ENCODE data around the gene SMC2. TPM values are rescaled to one million over a fixed set of nuclear protein-coding genes. Genes with fewer than 3 reads are reported as not detected.

Gene SMC2
- total RNA-seq, 2 donors from 2014 or later: 7.9 to 11.0 TPM

DNA sequence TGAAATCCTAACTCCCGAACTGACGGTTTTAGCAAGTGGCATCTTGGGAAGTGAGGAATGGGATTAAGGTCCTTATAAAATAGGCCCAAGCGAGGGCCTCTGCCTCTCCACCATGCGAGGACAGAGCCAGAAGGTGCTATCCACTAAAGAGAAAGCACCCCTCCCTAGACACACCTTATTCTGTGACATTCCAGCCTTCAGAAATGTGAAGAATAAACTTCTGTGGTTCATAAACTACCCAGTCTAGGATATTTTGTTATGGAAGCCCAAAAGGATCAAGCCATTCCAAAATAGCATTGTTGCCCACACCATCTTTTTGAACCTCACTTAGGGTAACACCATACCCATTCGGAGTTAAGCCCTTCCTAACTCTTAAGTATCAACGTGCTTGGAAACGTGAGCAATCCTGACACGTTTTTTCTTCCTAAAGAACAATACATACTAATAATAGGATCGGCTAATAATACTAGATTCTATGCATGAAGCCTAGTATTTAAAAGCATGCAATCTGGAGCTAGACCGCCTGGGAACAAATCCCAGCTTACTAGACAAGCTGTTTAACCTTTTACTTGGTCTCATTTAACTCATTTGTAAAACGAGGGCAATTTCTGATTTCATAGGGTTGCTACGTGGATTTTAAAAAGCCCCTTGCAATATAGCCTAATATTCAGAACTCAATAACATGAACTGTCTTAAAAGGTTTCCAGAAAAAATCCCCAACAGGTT, 1.1 kb upstream of the SMC2 start:
- no peaks in the 10 kb centered on the region for H3K9me3 ChIP-seq
- H3K4me3 ChIP-seq: peak overlapping the region; percentile 59 to 62
- TF ChIP-seq POLR2AphosphoS5 (IDR thresholded peaks at IDR 0.05) (no peak), POLR2A (IDR thresholded peaks at IDR 0.05) (no peak)
- TF ChIP-seq, protein P1, sequence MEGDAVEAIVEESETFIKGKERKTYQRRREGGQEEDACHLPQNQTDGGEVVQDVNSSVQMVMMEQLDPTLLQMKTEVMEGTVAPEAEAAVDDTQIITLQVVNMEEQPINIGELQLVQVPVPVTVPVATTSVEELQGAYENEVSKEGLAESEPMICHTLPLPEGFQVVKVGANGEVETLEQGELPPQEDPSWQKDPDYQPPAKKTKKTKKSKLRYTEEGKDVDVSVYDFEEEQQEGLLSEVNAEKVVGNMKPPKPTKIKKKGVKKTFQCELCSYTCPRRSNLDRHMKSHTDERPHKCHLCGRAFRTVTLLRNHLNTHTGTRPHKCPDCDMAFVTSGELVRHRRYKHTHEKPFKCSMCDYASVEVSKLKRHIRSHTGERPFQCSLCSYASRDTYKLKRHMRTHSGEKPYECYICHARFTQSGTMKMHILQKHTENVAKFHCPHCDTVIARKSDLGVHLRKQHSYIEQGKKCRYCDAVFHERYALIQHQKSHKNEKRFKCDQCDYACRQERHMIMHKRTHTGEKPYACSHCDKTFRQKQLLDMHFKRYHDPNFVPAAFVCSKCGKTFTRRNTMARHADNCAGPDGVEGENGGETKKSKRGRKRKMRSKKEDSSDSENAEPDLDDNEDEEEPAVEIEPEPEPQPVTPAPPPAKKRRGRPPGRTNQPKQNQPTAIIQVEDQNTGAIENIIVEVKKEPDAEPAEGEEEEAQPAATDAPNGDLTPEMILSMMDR (IDR thresholded peaks at IDR 0.05): no peak
- H3K4me1 ChIP-seq (replicated peaks): no peaks in the 10 kb centered on the region
- intact Hi-C loops (cut with DNase I): no loop called here
- no peaks in the 10 kb centered on the region for H3K36me3 ChIP-seq
- 27% methylated on average over 12 of the region's 12 CpGs for WGBS
- no peaks in the 10 kb centered on the region for H3K27me3 ChIP-seq (replicated peaks; ENCODE audit: insufficient read depth)
- DNase-seq (ENCODE audit: low spot score): no peak
- H3K27ac ChIP-seq: peak overlapping the region; percentile 92 to 94

DNA sequence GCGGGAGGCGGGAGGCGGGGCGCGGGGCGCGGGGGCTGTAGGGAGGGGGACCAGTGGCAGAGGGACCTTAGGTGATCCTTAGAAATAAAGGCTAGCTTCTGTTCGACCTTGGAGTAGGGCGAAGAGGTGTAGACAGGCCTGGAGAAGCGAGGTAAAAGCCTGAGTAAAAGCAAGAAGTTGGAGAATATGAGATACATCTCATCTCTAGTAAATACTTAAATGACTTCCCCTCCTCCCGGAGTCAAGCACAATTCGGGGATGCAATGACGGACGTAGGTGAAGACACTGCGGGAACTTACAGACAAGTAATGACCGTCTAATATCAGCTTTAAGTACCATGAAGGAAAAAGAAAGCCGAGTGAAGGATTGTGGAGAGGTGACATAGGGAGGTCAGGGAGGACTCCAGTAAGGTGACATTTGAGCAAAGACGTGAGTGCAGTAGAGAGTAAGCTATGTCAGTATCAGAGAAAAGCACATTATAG, 466 bp downstream of the SMC2 start:
- WGBS: under 1% methylated on average over 18 of the region's 18 CpGs
- Histone ChIP-seq H3K27me3 (replicated peaks; ENCODE audit: insufficient read depth) (no peaks in the 10 kb centered on the region), H3K36me3 (no peaks in the 10 kb centered on the region), H3K4me1 (replicated peaks) (no peaks in the 10 kb centered on the region), H3K27ac (peak overlapping the region; percentile 92 to 94), H3K9me3 (no peaks in the 10 kb centered on the region), H3K4me3 (peak overlapping the region; percentile 59 to 62)
- TF ChIP-seq POLR2A (IDR thresholded peaks at IDR 0.05) (no peak), POLR2AphosphoS5 (IDR thresholded peaks at IDR 0.05) (no peak)
- intact Hi-C loops (cut with DNase I): no loop called here
- no peak for DNase-seq (ENCODE audit: low spot score)

DNA sequence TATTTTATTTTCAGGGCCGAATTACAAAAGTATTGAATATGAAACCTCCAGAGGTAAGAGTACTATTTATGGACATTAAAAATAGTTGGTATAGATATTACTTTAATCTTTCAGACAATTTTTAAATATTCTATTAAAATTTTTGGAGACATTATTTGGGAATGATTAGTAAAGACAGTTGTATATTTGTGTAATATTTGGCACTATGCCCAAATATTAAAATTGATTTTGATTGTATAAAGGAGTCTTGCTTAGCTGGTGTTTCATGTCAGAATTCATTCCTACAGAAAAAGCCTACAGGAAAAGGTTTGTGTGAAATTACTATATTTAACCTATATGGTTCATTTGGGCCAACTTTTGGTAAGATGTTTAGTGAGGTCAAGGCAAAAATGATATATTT, 5.5 kb downstream of the SMC2 start:
- intact Hi-C loops (cut with DNase I): no loop called here

DNA sequence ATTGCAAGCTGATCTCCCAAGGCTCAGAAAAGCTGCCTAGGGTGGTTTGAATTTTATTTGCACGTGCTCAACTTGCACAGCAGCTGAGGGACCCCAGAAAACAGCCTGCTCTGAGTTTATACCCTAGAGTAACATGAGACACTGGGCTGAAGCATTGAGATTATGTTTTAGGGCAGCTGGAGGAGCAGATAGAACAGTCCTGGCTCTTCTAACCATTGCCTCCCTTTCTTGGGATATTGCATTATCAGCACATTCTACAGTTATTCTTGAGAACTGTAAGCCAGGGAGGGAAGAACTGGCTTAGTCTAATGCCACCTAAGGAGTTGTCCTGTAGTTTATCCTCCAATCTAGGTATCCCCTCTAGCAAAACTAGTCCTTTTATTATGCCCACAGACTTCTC, 10.3 kb downstream of the SMC2 start:
- Histone ChIP-seq H3K9me3 (no peaks in the 10 kb centered on the region), H3K27ac (no peak overlapping the region), H3K4me3 (no peak overlapping the region), H3K4me1 (replicated peaks) (no peaks in the 10 kb centered on the region), H3K27me3 (replicated peaks; ENCODE audit: insufficient read depth) (no peaks in the 10 kb centered on the region), H3K36me3 (no peaks in the 10 kb centered on the region)
- intact Hi-C loops (cut with DNase I): no loop called here
- no peak for DNase-seq (ENCODE audit: low spot score)
- TF ChIP-seq, protein P1 (IDR thresholded peaks at IDR 0.05): no peak
- no peak for TF ChIP-seq POLR2A (IDR thresholded peaks at IDR 0.05)
- no peak for TF ChIP-seq POLR2AphosphoS5 (IDR thresholded peaks at IDR 0.05)
- WGBS: 84% methylated on average over 1 of the region's 1 CpG

More for the DNA sequence above, 5.5 kb downstream of the SMC2 start:
- no peak for TF ChIP-seq POLR2AphosphoS5 (IDR thresholded peaks at IDR 0.05)
- no peak for TF ChIP-seq POLR2A (IDR thresholded peaks at IDR 0.05)
- TF ChIP-seq, protein P1 (IDR thresholded peaks at IDR 0.05): no peak
- DNase-seq (ENCODE audit: low spot score): no peak
- WGBS: 100% methylated on average over 1 of the region's 1 CpG
- no peaks in the 10 kb centered on the region for H3K9me3 ChIP-seq
- no peak overlapping the region for H3K4me3 ChIP-seq
- H3K27me3 ChIP-seq (replicated peaks; ENCODE audit: insufficient read depth): no peaks in the 10 kb centered on the region
- no peaks in the 10 kb centered on the region for H3K36me3 ChIP-seq
- H3K4me1 ChIP-seq (replicated peaks): no peaks in the 10 kb centered on the region
- no peak overlapping the region for H3K27ac ChIP-seq

DNA sequence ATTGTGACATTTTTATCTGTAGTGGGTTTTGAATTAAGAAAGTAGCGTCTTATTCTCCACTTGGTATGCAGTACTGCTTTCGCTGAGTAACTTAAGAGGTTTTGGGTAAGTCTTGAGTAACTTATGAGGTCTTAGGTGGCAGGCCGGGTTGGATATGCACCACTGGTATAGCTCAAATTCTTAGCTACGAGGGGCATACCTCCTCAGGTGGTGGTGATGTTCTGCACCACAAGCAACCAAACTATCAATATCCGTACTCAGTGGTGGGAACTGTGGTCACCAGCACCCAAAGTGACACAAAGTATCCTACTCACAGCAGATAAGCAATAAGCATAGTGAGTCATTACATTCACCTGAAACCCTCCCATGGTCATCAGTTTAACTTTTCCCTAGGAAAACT, 13.7 kb downstream of the SMC2 start:
- intact Hi-C loops (cut with DNase I): no loop called here
- TF ChIP-seq, protein P1 (IDR thresholded peaks at IDR 0.05): no peak
- TF ChIP-seq POLR2A (IDR thresholded peaks at IDR 0.05): no peak
- no peaks in the 10 kb centered on the region for H3K27me3 ChIP-seq (replicated peaks; ENCODE audit: insufficient read depth)
- DNase-seq (ENCODE audit: low spot score): no peak
- no peak overlapping the region for H3K4me3 ChIP-seq
- H3K27ac ChIP-seq: no peak overlapping the region
- H3K36me3 ChIP-seq: no peaks in the 10 kb centered on the region
- no peaks in the 10 kb centered on the region for H3K4me1 ChIP-seq (replicated peaks)
- H3K9me3 ChIP-seq: no peaks in the 10 kb centered on the region
- WGBS: 92% methylated on average over 5 of the region's 5 CpGs
